Trophoblast cell (in vitro differentiated cells and primary cell): ENCODE data around the gene PISD.

ENCODE experiments used
- DNase-seq, 2 donors: peaks; one replicate each; pipeline ENCODE4 v3.0.0-alpha.2; 2016
- H2AFZ ChIP-seq: 2 replicates; pipeline ENCODE4 v1.6.1; 2013; ENCODE audit warnings: low read length, moderate library complexity, mild to moderate bottlenecking; ENCODE audit not compliant: insufficient read depth, poor library complexity
- H2AK5ac ChIP-seq: 2 replicates; pipeline ENCODE4 v1.6.1; 2013; ENCODE audit warnings: mild to moderate bottlenecking, low read length
- H2BK120ac ChIP-seq: 2 replicates; pipeline ENCODE4 v1.6.1; 2013; ENCODE audit warnings: low read length, mild to moderate bottlenecking, moderate library complexity; ENCODE audit not compliant: insufficient read depth, poor library complexity
- H2BK12ac ChIP-seq: 2 replicates; pipeline ENCODE4 v1.6.1; 2013; ENCODE audit warnings: mild to moderate bottlenecking, low read length, moderate library complexity
- H2BK5ac ChIP-seq: 2 replicates; pipeline ENCODE4 v1.6.1; 2013; ENCODE audit warnings: low read length, low read depth, moderate library complexity, mild to moderate bottlenecking; ENCODE audit not compliant: poor library complexity
- H3K14ac ChIP-seq: 2 replicates; pipeline ENCODE4 v1.6.1; 2013; ENCODE audit warnings: mild to moderate bottlenecking, low read length
- H3K18ac ChIP-seq: 2 replicates; pipeline ENCODE4 v1.6.1; 2013; ENCODE audit warnings: mild to moderate bottlenecking, low read length
- H3K23ac ChIP-seq: 2 replicates; pipeline ENCODE4 v1.6.1; 2013; ENCODE audit warnings: low read length
- H3K27ac ChIP-seq: 2 replicates; pipeline ENCODE4 v1.5.1; 2013; ENCODE audit warnings: low read depth, mild to moderate bottlenecking, inconsistent platforms, low read length, moderate library complexity
- H3K27me3 ChIP-seq: 2 replicates; pipeline ENCODE4 v1.6.1; 2013; ENCODE audit warnings: inconsistent platforms, mild to moderate bottlenecking, low read length, moderate library complexity; ENCODE audit not compliant: insufficient read depth
- H3K36me3 ChIP-seq, 2 experiments: 1 replicate in 1 of 2; 2 replicates in 1 of 2; pipeline ENCODE4 v1.6.1; 2013; ENCODE audit warnings: low read length in 2 of 2, mild to moderate bottlenecking in 2 of 2, moderate library complexity in 1 of 2; ENCODE audit not compliant: insufficient read depth in 2 of 2, control insufficient read depth in 1 of 2
- H3K4ac ChIP-seq: 2 replicates; pipeline ENCODE4 v1.6.1; 2013; ENCODE audit warnings: low read depth, mild to moderate bottlenecking, low read length, moderate library complexity
- H3K4me1 ChIP-seq, 2 experiments: 1 replicate in 1 of 2; 2 replicates in 1 of 2; pipeline ENCODE4 v1.6.1; 2013; ENCODE audit warnings: low read length in 2 of 2, mild to moderate bottlenecking in 2 of 2, moderate library complexity in 1 of 2; ENCODE audit not compliant: insufficient read depth in 2 of 2, control insufficient read depth in 1 of 2
- H3K4me2 ChIP-seq: 2 replicates; pipeline ENCODE4 v1.6.1; 2013; ENCODE audit warnings: inconsistent platforms, mild to moderate bottlenecking, low read length, moderate library complexity
- H3K4me3 ChIP-seq: 2 replicates; pipeline ENCODE4 v1.5.1; 2013; ENCODE audit warnings: mild to moderate bottlenecking, low read depth, low read length, inconsistent platforms
- H3K79me1 ChIP-seq: one replicate; pipeline ENCODE4 v1.6.1; 2013; ENCODE audit warnings: low read length
- H3K79me2 ChIP-seq: 2 replicates; pipeline ENCODE4 v1.6.1; 2013; ENCODE audit warnings: low read length, mild to moderate bottlenecking; ENCODE audit not compliant: control insufficient read depth, insufficient read depth, poor library complexity
- H3K9ac ChIP-seq: 2 replicates; pipeline ENCODE4 v1.6.1; 2013; ENCODE audit warnings: mild to moderate bottlenecking, low read length
- H3K9me3 ChIP-seq: 2 replicates; pipeline ENCODE4 v1.6.1; 2013; ENCODE audit warnings: low read depth, mild to moderate bottlenecking, control low read depth, inconsistent platforms, low read length; ENCODE audit not compliant: insufficient read depth
- H4K12ac ChIP-seq: 2 replicates; pipeline ENCODE4 v1.6.1; 2013; ENCODE audit warnings: low read depth, mild to moderate bottlenecking, low read length, moderate library complexity
- H4K8ac ChIP-seq: 2 replicates; pipeline ENCODE4 v1.6.1; 2013; ENCODE audit warnings: low read depth, mild to moderate bottlenecking, low read length, moderate library complexity
- H4K91ac ChIP-seq: one replicate; pipeline ENCODE4 v1.6.1; 2013; ENCODE audit warnings: low read depth, mild to moderate bottlenecking, low read length, moderate library complexity
- WGBS: extraction: QIAGEN DNeasy Blood & Tissue Kit; methylation state at CpG from one replicate; pipeline ENCODE4 v1.1.7; 2013; ENCODE audit warnings: missing lambda C conversion rate; ENCODE audit not compliant: insufficient read length, insufficient coverage; ENCODE audit errors: extremely low coverage; 5-methylcytosine and 5-hydroxymethylcytosine counted together

PISD gene

DNA sequence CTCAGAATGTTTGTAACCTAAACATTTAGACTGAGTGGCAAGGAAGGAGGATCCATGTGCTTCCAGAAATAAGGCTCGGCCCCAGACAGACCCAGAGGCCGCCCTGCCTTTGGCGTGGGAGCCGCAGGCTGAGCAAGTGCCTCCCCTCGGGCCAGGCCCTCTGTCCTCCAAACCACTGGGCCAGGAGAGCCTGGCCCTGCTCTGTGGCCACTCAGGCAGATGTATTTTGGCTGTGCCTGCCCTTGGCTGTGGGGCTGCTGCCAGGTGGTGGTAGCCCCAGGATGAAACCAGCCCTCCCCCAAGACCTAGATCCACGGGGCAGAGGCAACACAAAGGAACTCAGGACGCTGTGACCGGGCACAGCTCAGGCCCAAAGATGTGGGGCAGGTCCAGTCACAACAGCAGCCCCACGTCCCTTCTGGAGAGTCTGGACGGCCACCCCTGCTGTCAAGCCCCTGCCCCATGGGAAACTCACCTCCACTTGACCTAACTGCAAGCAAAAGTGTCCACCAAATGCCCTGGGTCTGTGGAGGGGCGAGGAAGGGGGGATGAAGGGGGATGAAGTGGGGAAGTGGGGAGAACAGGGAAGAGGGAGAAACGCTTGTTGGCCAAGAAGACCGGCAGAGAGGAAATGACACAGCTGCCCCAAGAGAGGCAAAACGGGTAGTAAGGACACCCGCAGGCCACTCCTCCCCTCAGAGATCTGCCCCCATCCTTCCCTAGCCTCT lies 24.0 kb downstream of the PISD start:
- Histone ChIP-seq H3K4me3 (no peak overlapping the region), H3K4ac (no peak overlapping the region), H3K79me2 (no peaks in the 10 kb centered on the region), H4K91ac (no peak overlapping the region), H3K36me3 (peaks cover 0 to 2% of the 10 kb centered on the region in 2 experiments), H3K4me2 (no peak overlapping the region), H4K8ac (no peak overlapping the region), H2AFZ (no peak overlapping the region), H4K12ac (no peak overlapping the region), H2BK12ac (no peak overlapping the region), H3K18ac (no peak overlapping the region), H2BK120ac (no peak overlapping the region), H2AK5ac (no peak overlapping the region), H3K14ac (no peak overlapping the region), H3K4me1 (peaks cover 0 to 3% of the 10 kb centered on the region in 2 experiments), H3K79me1 (no peaks in the 10 kb centered on the region), H3K9ac (no peak overlapping the region), H2BK5ac (no peak overlapping the region), H3K23ac (no peak overlapping the region), H3K27me3 (no peaks in the 10 kb centered on the region), H3K9me3 (no peaks in the 10 kb centered on the region), H3K27ac (no peak overlapping the region)
- WGBS: no CpG with 5 or more reads among the region's 15 CpGs
- DNase-seq: peak; percentile 59 to 61

GRCh38 chr22:31637447-31637890 lies 24.5 kb downstream of the PISD start:
- no peak overlapping the region for H4K91ac ChIP-seq
- no peak overlapping the region for H3K18ac ChIP-seq
- no peak overlapping the region for H3K4me3 ChIP-seq
- H3K14ac ChIP-seq: no peak overlapping the region
- H3K23ac ChIP-seq: no peak overlapping the region
- no peaks in the 10 kb centered on the region for H3K79me1 ChIP-seq
- no peak overlapping the region for H3K9ac ChIP-seq
- no peak overlapping the region for H2AK5ac ChIP-seq
- peak in 1 of 2 donors; percentile 41 for DNase-seq
- H4K12ac ChIP-seq: no peak overlapping the region
- H3K4me2 ChIP-seq: no peak overlapping the region
- H2BK12ac ChIP-seq: no peak overlapping the region
- H3K9me3 ChIP-seq: no peaks in the 10 kb centered on the region
- no peaks in the 10 kb centered on the region for H3K79me2 ChIP-seq
- H3K36me3 ChIP-seq: peaks cover 0 to 2% of the 10 kb centered on the region in 2 experiments
- H2AFZ ChIP-seq: no peak overlapping the region
- H3K27ac ChIP-seq: no peak overlapping the region
- no CpG with 5 or more reads among the region's 10 CpGs for WGBS
- no peaks in the 10 kb centered on the region for H3K27me3 ChIP-seq
- H4K8ac ChIP-seq: no peak overlapping the region
- H3K4ac ChIP-seq: no peak overlapping the region
- no peak overlapping the region for H2BK5ac ChIP-seq
- H3K4me1 ChIP-seq: peaks cover 0 to 3% of the 10 kb centered on the region in 2 experiments
- no peak overlapping the region for H2BK120ac ChIP-seq

DNA sequence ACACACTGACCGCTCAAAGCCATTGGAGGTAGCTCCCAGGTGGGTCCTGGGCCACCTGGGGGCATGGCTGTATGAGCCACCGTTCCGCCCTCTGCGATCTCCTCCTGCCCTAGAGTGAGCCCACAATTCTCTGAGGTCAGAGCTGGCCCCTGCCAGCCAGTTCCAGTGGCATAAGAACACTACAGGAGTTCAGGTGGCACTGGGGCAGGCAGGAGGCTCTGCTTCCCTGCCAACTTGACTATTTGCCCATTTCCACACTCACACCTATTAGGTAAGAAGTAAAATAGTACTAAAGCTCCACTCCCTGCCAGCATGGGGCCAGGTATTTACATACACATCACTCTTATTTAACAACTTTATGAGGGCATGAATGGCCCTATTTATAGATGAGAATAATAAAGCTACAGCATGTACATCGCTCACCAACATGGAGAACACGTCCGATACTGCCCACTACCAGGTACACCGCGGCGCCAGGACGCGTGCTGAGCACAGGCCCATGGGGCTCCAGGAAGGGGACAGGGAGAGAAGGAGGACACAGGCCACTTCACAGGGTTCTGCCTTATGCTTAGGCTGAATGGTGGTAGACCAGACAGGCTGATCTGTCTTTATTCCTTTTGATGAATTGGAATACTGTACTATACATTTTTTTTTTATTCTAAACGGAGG lies 26.2 kb downstream of the PISD start:
- H3K79me2 ChIP-seq: peaks cover 2% of the 10 kb centered on the region

GRCh38 chr22:31631436-31631835 lies 30.6 kb downstream of the PISD start:
- Histone ChIP-seq H2BK12ac (no peak overlapping the region), H3K9ac (peak overlapping the region; percentile 55), H3K79me2 (peaks cover 19% of the 10 kb centered on the region), H3K27ac (peak overlapping the region; percentile 35), H3K79me1 (peaks cover 10% of the 10 kb centered on the region), H3K27me3 (no peaks in the 10 kb centered on the region), H4K8ac (peak overlapping the region; percentile 41), H2AK5ac (no peak overlapping the region), H4K12ac (no peak overlapping the region), H3K23ac (no peak overlapping the region), H2BK5ac (no peak overlapping the region), H3K4me2 (peak overlapping the region; percentile 79), H3K14ac (no peak overlapping the region), H3K18ac (no peak overlapping the region), H2BK120ac (no peak overlapping the region), H3K36me3 (peaks cover 6 to 14% of the 10 kb centered on the region in 2 experiments), H2AFZ (no peak overlapping the region), H3K9me3 (no peaks in the 10 kb centered on the region), H4K91ac (peak overlapping the region; percentile 37), H3K4ac (no peak overlapping the region), H3K4me1 (peaks cover 16 to 27% of the 10 kb centered on the region in 2 experiments), H3K4me3 (peak overlapping the region; percentile 80)
- DNase-seq: no peak
- no CpG with 5 or more reads among the region's 9 CpGs for WGBS

More for the DNA sequence above, 26.2 kb downstream of the PISD start:
- H3K9me3 ChIP-seq: no peaks in the 10 kb centered on the region
- peaks cover 0 to 2% of the 10 kb centered on the region in 2 experiments for H3K36me3 ChIP-seq
- no peak overlapping the region for H2AFZ ChIP-seq
- no peak overlapping the region for H3K14ac ChIP-seq
- H3K79me1 ChIP-seq: peaks cover 3% of the 10 kb centered on the region
- no CpG with 5 or more reads among the region's 13 CpGs for WGBS
- H3K9ac ChIP-seq: no peak overlapping the region
- H3K4me3 ChIP-seq: no peak overlapping the region
- no peak overlapping the region for H3K18ac ChIP-seq
- no peak for DNase-seq
- peaks cover 6 to 10% of the 10 kb centered on the region in 2 experiments for H3K4me1 ChIP-seq
- no peak overlapping the region for H3K4ac ChIP-seq
- H4K8ac ChIP-seq: no peak overlapping the region
- no peak overlapping the region for H2BK12ac ChIP-seq
- no peak overlapping the region for H2AK5ac ChIP-seq
- no peaks in the 10 kb centered on the region for H3K27me3 ChIP-seq
- H2BK5ac ChIP-seq: no peak overlapping the region
- H3K23ac ChIP-seq: no peak overlapping the region
- H2BK120ac ChIP-seq: no peak overlapping the region
- H3K27ac ChIP-seq: no peak overlapping the region
- no peak overlapping the region for H4K12ac ChIP-seq
- H4K91ac ChIP-seq: no peak overlapping the region
- H3K4me2 ChIP-seq: no peak overlapping the region
